GM12892 (cell line): ENCODE measurements around the gene CTDP1.

ENCODE experiments used
- POLR2A ChIP-seq: IDR thresholded peaks from 2 replicates; pipeline ENCODE4 v1.6.1; 2011; ENCODE audit warnings: low read depth, low read length, control low read depth
- POLR2AphosphoS5 ChIP-seq: IDR thresholded peaks from 2 replicates; pipeline ENCODE4 v1.6.1; 2011; ENCODE audit warnings: low read depth, low read length, control low read depth
- TAF1 ChIP-seq: IDR thresholded peaks from 2 replicates; pipeline ENCODE4 v1.6.1; 2011; ENCODE audit warnings: low read depth, mild to moderate bottlenecking, control low read depth, low read length, borderline replicate concordance

DNA sequence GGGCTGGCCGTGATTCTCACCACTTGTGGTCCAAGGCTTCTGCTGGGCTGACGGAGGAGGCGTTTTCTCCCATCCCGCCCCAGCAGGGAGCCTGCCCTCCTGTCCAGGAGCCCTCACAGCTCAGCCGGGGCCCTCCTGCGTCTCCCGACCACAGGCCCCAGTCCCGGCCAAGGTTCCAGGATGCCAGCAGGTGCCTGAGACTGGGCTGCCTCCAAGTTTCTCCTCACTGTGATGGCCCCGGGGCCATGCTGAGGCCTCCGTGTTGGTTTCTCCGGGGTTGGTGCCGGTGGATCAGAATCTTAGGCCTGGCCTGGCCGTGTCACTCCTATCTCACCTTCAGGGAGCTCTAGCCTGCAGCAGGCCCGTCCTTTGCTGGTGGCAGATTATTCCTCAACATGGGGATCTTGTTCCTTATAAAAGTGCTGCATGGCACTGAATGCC, 124.0 kb downstream of the CTDP1 start:
- TF ChIP-seq POLR2A (no peak), POLR2AphosphoS5 (no peak), TAF1 (no peak)
